Motor neuron (in vitro differentiated cells): Measurements from ENCODE around the gene LDHA. TPM values are rescaled to one million over a fixed set of nuclear protein-coding genes. Genes with fewer than 3 reads are reported as not detected.
A peak's percentile ranks its signal among the peaks of the same experiment; 100 is the strongest.

Experiments used
- ATAC-seq, 8 experiments: fragments of 200-7000 bp; cut with Tn5 transposase; replicated peaks in 6 of 8; 2 replicates each; pipeline ENCODE4 v1.8.0; 2021; ENCODE audit warnings: mild to moderate bottlenecking in 8 of 8, moderate library complexity in 8 of 8
- H3K27ac ChIP-seq, 2 donors: fragments of 250-450 bp; sonication (Bioruptor Pico); 2 replicates each; pipeline ENCODE4 v1.9.0; 2021; ENCODE audit warnings: antibody characterized with exemption in 2 of 2, mild to moderate bottlenecking in 2 of 2, moderate library complexity in 1 of 2
- H3K4me1 ChIP-seq, 2 donors: fragments of 250-450 bp; sonication (Bioruptor Pico); replicated peaks in 1 of 2; 2 replicates each; pipeline ENCODE4 v1.6.1; 2021; ENCODE audit warnings: antibody characterized with exemption in 2 of 2, mild to moderate bottlenecking in 2 of 2, moderate library complexity in 1 of 2
- H3K4me3 ChIP-seq, 5 donors: fragments of 250-450 bp; sonication (Bioruptor Pico); 2 replicates each; pipeline ENCODE4 v1.9.0; 2021; ENCODE audit warnings: antibody characterized with exemption in 5 of 5, mild to moderate bottlenecking in 5 of 5, moderate library complexity in 4 of 5
- WGBS, 10 experiments: fragments of 450-650 bp; shearing (Covaris generic); methylation state at CpG; one replicate each; pipeline ENCODE4 v1.0.0; 2022; 5-methylcytosine and 5-hydroxymethylcytosine counted together
- in situ Hi-C, 9 experiments: fragments of 400-800 bp; cut with MboI; loops; one replicate each; pipeline ENCODE4 v1.15.0; 2021; ENCODE audit warnings: low sequenced_read_pairs in 9 of 9, low pct_unique_long_range_greater_than_20kb in 2 of 9; ENCODE audit not compliant: unreplicated experiment in 9 of 9
- total RNA-seq, 8 experiments: library from RNA; unstranded; fragments of 300-600 nt; gene quantifications; 2 replicates each; pipeline versions ENCODE4 v1.2.3 to v1.2.4, GENCODE V29; 2022

LDHA gene
- 100 to 1,000 TPM; 227 to 767 (median 525) TPM for total RNA-seq

DNA sequence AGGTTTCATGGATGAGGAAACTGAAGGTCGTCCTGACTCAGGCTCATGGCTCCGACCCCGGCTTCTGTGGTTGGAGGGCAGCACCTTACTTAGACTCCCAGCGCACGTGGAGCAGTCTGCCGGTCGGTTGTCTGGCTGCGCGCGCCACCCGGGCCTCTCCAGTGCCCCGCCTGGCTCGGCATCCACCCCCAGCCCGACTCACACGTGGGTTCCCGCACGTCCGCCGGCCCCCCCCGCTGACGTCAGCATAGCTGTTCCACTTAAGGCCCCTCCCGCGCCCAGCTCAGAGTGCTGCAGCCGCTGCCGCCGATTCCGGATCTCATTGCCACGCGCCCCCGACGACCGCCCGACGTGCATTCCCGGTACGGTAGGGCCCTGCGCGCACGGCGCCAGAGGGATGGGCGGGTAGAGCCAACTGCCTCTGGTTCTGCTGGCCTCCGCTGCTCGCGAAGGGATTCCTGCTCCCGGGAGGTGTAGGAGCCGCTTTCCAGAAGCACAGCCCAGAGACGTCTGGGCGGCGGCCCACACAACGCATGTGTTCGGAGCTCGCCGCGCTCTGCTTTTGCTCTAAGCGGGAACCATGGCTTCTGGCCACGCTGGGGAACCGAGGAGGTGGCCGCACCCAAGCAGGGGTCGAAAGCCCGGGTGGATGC, at the start of gene LDHA:
Gene LDHA, plus strand, starts transcription at position 289 of the 653 bp plus-strand sequence. CDS start 2,280 bp downstream, outside the sequence.
- in situ Hi-C loops: no loop called here
- WGBS, 10 experiments: 0 to 20% (median 0%) methylated on average over 2 to 6 of the region's 60 CpGs; no CpG with 5 or more reads in 6 of the 10 experiments
- peak; percentile 21 to 72 (median 58) for ATAC-seq
- peak within 1 kb of the TSS; percentile 59 to 73 for H3K27ac ChIP-seq
- peaks cover 11 to 12% of the 10 kb centered on the region in 2 donors for H3K4me1 ChIP-seq
- peak within 1 kb of the TSS; percentile 43 to 68 (median 46) for H3K4me3 ChIP-seq

DNA sequence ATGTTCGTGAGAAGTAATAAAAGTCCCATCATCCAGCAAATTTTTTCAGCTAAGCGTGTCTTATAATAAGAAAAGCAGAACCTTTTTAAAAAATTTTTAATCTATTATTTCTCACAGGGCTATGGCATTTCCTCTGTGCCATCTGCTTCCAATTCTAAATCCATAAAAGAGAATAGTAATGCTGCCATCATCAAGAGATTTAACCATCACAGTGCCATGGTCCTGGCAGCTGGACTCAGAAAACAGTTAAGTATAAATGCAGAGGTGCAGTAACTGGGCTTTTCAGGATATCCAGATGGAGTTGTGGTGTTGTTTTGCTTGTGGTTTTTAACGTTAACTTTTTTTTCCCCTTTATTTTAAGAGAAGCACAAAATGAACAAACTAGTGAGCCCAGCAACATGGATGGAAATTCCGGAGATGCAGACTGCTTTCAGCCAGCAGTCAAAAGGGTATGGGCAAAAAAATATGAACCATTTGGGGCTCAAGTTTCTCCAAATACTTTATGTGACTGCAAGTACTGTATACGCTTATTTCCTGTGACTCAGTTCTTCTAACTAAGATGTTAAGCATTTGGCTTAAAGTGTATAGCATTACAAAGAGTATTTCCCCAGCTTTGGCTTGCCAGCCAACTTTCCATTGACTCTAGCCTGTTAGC, 46.8 kb upstream of the LDHA start:
- Histone ChIP-seq H3K4me1 (no peaks in the 10 kb centered on the region), H3K4me3 (no peak overlapping the region), H3K27ac (no peak overlapping the region)
- ATAC-seq: peak in 3 of 8 experiments; percentile 55 to 86 (median 55)
- 7 to 100% (median 95%) methylated on average over 2 to 5 of the region's 5 CpGs for WGBS, 10 experiments
- in situ Hi-C loops: no loop called here

GRCh38 chr11:18352581-18352980, 41.8 kb upstream of the LDHA start:
- Histone ChIP-seq H3K4me1 (no peaks in the 10 kb centered on the region), H3K4me3 (no peak overlapping the region), H3K27ac (no peak overlapping the region)
- peak in 2 of 8 experiments; percentile 26 to 35 for ATAC-seq
- WGBS, 10 experiments: 33 to 100% (median 85%) methylated on average over 1 to 3 of the region's 3 CpGs; no CpG with 5 or more reads in 2 of the 10 experiments
- in situ Hi-C loops: no loop called here

DNA sequence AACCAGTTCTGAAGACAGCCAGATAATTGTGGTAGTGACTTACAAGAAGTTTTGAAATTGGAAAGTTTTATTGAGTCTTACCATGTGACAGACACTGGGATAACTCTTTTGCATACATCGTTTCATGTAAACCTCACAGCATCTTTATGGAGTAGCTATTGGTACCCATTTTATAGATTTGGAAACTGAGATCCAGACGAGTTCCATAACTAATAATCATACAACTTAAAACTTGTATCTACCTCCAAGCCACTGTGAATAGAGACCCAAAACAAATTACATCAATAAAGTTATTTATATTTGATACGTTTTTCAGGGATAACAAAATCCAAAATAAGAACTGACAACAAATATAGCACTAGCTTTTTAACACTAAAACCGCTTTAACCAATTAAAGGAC, 35.7 kb upstream of the LDHA start:
- Histone ChIP-seq H3K4me1 (no peaks in the 10 kb centered on the region), H3K4me3 (no peak overlapping the region), H3K27ac (no peak overlapping the region)
- 86 to 100% (median 95%) methylated on average over 1 to 4 of the region's 4 CpGs for WGBS, 10 experiments
- in situ Hi-C loops: no loop called here
- ATAC-seq: no peak

DNA sequence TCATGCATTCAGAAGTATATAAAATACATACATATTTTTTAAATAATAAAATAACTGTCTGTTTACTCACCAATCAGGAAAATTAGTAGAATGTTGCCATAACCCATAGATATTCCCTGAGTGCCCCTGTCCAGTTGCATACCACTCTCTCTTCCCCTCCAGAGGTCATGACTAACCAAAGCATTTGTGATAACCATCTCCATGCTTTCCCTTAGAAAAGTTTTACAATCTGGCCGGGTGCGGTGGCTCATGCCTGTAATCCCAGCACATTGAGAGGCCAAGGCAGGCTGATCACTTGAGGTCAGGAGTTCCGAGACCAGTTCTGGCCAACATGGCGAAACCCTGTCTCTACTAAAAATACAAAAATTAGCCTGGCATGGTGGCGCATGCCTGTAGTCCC, 33.2 kb upstream of the LDHA start:
- no peak for ATAC-seq
- no peak overlapping the region for H3K4me3 ChIP-seq
- no peaks in the 10 kb centered on the region for H3K4me1 ChIP-seq
- H3K27ac ChIP-seq: no peak overlapping the region
- 94 to 100% (median 100%) methylated on average over 2 to 3 of the region's 5 CpGs; no CpG with 5 or more reads in 6 of the 10 experiments for WGBS, 10 experiments
- in situ Hi-C loops: no loop called here

- WGBS, 10 experiments: 57 to 100% (median 88%) methylated on average over 1 to 4 of the region's 4 CpGs; no CpG with 5 or more reads in 2 of the 10 experiments
- H3K27ac ChIP-seq: no peak overlapping the region
- H3K4me1 ChIP-seq: no peaks in the 10 kb centered on the region
- ATAC-seq: peak in 1 of 8 experiments; percentile 51
- H3K4me3 ChIP-seq: no peak overlapping the region
- in situ Hi-C loops: no loop called here
Observed at GRCh38 chr11:18364495-18365073, 29.8 kb upstream of the LDHA start.

GRCh38 chr11:18365741-18366140, 28.6 kb upstream of the LDHA start:
- WGBS, 10 experiments: 90 to 100% (median 97%) methylated on average over 1 to 3 of the region's 4 CpGs; no CpG with 5 or more reads in 6 of the 10 experiments
- Histone ChIP-seq H3K4me3 (no peak overlapping the region), H3K27ac (no peak overlapping the region), H3K4me1 (no peaks in the 10 kb centered on the region)
- in situ Hi-C loops: no loop called here
- ATAC-seq: peak in 1 of 8 experiments; percentile 29

DNA sequence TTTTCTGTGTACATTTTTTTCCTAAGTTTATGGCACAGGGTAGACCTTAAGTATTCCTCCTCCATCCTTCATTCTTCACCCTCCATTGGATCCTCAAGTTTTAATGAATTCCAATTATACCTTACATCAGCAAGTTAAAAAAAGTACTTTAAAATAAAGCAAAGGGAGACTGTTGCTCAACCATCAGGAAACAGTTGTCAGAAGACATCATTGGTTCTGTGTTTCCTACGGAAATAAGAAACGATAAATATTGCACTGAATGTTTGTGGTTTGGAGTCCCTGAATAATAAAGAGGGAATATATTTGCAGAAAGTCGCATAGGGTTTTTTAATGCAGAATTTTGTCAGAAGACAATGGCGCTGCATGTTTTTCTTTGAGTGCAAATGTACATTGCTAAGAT, 28.1 kb upstream of the LDHA start:
- in situ Hi-C loops: no loop called here
- no peak for ATAC-seq
- H3K4me1 ChIP-seq: no peaks in the 10 kb centered on the region
- no peak overlapping the region for H3K4me3 ChIP-seq
- 7 to 100% (median 81%) methylated on average over 1 to 4 of the region's 4 CpGs for WGBS, 10 experiments
- no peak overlapping the region for H3K27ac ChIP-seq

DNA sequence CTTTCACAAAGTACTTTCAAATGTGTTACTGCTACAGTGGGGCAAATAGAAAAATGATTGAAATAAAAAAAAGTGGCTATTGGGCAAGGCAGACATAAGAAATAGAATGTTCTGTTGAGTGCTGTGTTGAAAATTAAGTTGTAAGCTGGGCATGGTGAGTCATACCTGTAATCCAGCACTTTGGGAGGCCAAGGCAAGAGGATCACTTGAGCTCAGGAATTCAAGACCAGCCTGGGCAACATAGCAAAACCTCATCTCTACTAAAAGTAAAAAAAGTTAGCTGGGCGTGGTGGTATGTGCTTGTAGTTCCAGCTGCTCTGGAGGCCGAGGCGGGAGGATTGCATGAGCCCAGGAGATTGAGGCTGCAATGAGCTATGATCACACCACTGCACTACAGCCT, 26.9 kb upstream of the LDHA start:
- WGBS, 10 experiments: 75 to 100% (median 97%) methylated on average over 2 to 3 of the region's 3 CpGs; no CpG with 5 or more reads in 6 of the 10 experiments
- ATAC-seq: no peak
- Histone ChIP-seq H3K4me1 (no peaks in the 10 kb centered on the region), H3K4me3 (no peak overlapping the region), H3K27ac (no peak overlapping the region)
- in situ Hi-C loops: no loop called here

DNA sequence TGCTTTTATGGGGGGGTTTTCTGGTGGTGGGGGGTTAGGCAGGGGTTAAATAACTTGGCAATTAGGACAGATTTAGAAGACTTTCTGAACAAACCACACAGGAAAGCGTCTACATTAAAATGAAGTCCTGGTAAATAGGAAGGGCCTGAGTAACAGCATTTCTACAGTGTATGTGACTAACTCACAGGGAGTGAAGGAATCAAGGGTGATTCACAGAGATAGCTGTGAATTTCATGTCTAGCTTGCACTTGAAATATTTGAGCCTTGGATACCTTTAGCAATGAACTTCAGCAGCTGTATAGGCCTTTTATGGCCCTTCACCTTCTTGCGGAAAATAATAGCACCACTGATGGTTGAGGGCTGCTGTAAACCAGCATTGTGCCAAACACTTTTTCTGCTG, 26.1 kb upstream of the LDHA start:
- Histone ChIP-seq H3K4me3 (no peak overlapping the region), H3K4me1 (no peaks in the 10 kb centered on the region), H3K27ac (no peak overlapping the region)
- 43 to 90% (median 88%) methylated on average over 1 to 2 of the region's 2 CpGs; no CpG with 5 or more reads in 5 of the 10 experiments for WGBS, 10 experiments
- in situ Hi-C loops: no loop called here
- ATAC-seq: peak in 1 of 8 experiments; percentile 34

- H3K4me3 ChIP-seq: no peak overlapping the region
- H3K27ac ChIP-seq: no peak overlapping the region
- ATAC-seq: no peak
- in situ Hi-C loops: no loop called here
- no peaks in the 10 kb centered on the region for H3K4me1 ChIP-seq
- whole genome bisulfite sequencing, 10 experiments: 40 to 100% (median 100%) methylated on average over 1 to 2 of the region's 2 CpGs; no CpG with 5 or more reads in 3 of the 10 experiments
Observed at GRCh38 chr11:18369398-18369797, 25.0 kb upstream of the LDHA start.

DNA sequence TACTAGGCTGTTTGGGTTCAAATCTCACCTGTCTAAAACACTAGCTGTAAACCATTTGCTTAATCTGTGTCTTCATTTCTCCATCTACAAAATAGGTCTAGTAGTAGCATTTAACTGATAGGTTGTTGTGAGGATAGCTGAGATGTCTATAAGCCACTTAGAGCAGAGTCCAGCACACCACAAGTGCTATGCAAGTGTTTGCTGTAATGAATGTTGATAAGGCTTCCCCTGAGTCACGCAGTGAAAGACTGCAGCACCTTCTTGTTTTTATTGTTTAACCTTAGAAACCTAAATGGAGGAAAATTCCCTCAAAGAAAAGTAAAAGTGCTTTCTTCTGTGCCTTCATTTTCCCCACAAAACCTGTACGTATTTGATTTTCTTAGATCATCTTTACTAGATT, 23.1 kb upstream of the LDHA start:
- ATAC-seq: no peak
- 93 to 100% (median 94%) methylated on average over 1 to 2 of the region's 2 CpGs; no CpG with 5 or more reads in 3 of the 10 experiments for WGBS, 10 experiments

DNA sequence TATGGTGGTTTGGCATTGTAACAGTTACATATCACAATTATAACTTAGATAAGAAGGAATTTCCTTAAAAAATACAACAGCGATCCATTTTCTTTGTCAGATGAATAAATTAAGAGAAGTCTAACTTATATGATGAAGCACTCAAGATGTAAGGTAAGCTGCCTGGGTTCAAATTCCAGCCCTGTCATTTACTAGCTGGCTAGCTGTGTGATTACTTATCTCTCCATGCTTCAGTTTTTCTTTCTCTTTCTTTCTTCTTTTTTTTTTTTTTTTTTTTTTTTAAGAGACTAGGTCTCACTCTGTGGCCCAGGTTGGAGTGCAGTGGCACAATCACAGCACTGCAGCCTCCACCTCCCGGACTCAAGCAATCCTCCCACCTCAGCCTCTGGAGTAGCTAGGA, 22.2 kb upstream of the LDHA start:
- WGBS, 10 experiments: 85 to 100% (median 100%) methylated on average over 1 to 2 of the region's 2 CpGs
- Histone ChIP-seq H3K4me3 (no peak overlapping the region), H3K27ac (no peak overlapping the region), H3K4me1 (no peaks in the 10 kb centered on the region)
- no peak for ATAC-seq
- in situ Hi-C loops: no loop called here

More for the DNA sequence above, 23.1 kb upstream of the LDHA start:
- in situ Hi-C loops: no loop called here
- no peak overlapping the region for H3K27ac ChIP-seq
- H3K4me3 ChIP-seq: no peak overlapping the region
- no peaks in the 10 kb centered on the region for H3K4me1 ChIP-seq
